Suprapubic skin (tissue), 4 donors: Measurements from ENCODE around the gene TXNRD3. TPM values are rescaled to one million over a fixed set of nuclear protein-coding genes. Genes with fewer than 3 reads are reported as not detected.

Experiments used
- DNase-seq, 2 donors: peaks; one replicate each; pipeline ENCODE4 v3.0.0-alpha.2; 2019; ENCODE audit warnings: low spot score in 2 of 2
- H3K27ac ChIP-seq: fragments of 200-600 bp; sonication (generic); one replicate; pipeline ENCODE4 v1.5.1; 2019
- H3K27me3 ChIP-seq: fragments of 200-600 bp; sonication (generic); one replicate; pipeline ENCODE4 v1.5.1; 2019
- H3K36me3 ChIP-seq: fragments of 200-600 bp; sonication (generic); one replicate; pipeline ENCODE4 v1.5.1; 2019
- H3K4me1 ChIP-seq: fragments of 200-600 bp; sonication (generic); one replicate; pipeline ENCODE4 v1.5.1; 2019
- H3K4me3 ChIP-seq: fragments of 200-600 bp; sonication (generic); one replicate; pipeline ENCODE4 v1.5.1; 2019; ENCODE audit warnings: mild to moderate bottlenecking
- H3K9me3 ChIP-seq: fragments of 200-600 bp; sonication (generic); one replicate; pipeline ENCODE4 v1.5.1; 2019
- EP300 ChIP-seq: sonication (generic); formaldehyde crosslinking; IDR thresholded peaks from one replicate; pipeline ENCODE4 v1.6.1; 2017; ENCODE audit warnings: antibody characterized with exemption
- POLR2A ChIP-seq, 2 donors: fragments of 450-650 bp; IDR thresholded peaks; one replicate each; pipeline ENCODE4 v1.6.1; 2017; ENCODE audit warnings: antibody characterized with exemption in 2 of 2, mild to moderate bottlenecking in 2 of 2, moderate library complexity in 2 of 2
- POLR2AphosphoS5 ChIP-seq, 3 donors: sonication (generic); formaldehyde crosslinking; IDR thresholded peaks; one replicate each; pipeline ENCODE4 v1.6.1; 2017; ENCODE audit warnings: antibody characterized with exemption in 3 of 3
- WGBS: methylation state at CpG from one replicate; pipeline ENCODE4 v1.1.5; 2018; 5-methylcytosine and 5-hydroxymethylcytosine counted together
- total RNA-seq, 4 donors: library from RNA; depleted of rRNA; stranded (reverse); fragments of >200 nt; gene quantifications; one replicate each; pipeline ENCODE4 v1.1.0, GENCODE V29; 2016
- TF ChIP-seq, protein P1 (sequence below), 2 donors: fragments of 200-600 bp in 1 of 2; fragments of 450-650 bp in 1 of 2; sonication (generic) in 1 of 2; IDR thresholded peaks; one replicate each; pipeline ENCODE4 v1.5.1; 2016 to 2019; ENCODE audit warnings: antibody characterized with exemption in 2 of 2, mild to moderate bottlenecking in 1 of 2, moderate library complexity in 1 of 2

TXNRD3 gene
- total RNA-seq, 4 donors from 2014 or later = 7.4 to 14.0 (median 11.3) TPM

DNA sequence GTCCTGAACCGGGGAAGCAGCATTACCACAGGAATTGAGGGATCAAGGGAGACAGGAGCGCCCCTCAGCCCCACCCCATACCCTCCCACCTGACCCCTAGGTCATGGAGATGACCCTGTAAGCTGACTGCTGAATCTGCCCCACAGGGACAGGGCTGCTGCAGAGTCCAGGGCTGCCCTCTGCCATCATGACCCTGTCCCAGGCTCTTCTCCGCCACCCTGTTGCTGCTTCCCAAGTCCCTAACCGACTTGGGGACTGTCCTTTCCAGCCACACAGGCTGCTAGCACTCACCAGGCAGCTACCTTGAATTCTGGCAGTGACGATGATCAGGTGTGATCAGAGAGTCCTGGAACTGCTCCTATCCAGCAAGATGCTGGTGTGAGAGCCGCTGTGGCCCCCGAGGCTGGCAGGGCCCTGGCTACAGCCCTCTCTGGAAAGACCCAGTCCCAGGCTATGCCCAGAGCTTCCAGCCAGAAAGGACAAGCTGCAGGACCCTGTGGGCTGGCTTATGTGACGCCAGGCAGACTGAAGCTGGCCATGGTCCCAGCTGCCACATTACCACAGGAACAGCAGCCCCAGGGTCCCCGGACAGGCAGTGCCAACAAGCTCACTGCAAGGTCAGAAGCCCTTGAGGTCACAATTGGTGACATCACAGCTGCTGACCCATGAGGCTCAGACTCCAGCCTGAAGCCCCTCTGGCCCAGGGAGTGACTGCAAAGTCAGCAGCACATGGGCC lies 96.4 kb downstream of the TXNRD3 start, which contains the start of gene C3orf22:
Gene C3orf22 (minus strand): TSS at position 597 of the 736 bp plus-strand sequence. CDS start 5,542 bp downstream, outside the sequence.
- Histone ChIP-seq H3K36me3 (no peaks in the 10 kb centered on the region), H3K27ac (no peak within 1 kb of the TSS), H3K9me3 (no peaks in the 10 kb centered on the region), H3K4me3 (no peak within 1 kb of the TSS), H3K27me3 (no peaks in the 10 kb centered on the region), H3K4me1 (no peaks in the 10 kb centered on the region)
- no peak for TF ChIP-seq POLR2A (IDR thresholded peaks at IDR 0.05)
- no peak for TF ChIP-seq POLR2AphosphoS5 (IDR thresholded peaks at IDR 0.05)
- TF ChIP-seq EP300 = no peak
- TF ChIP-seq, protein P1, sequence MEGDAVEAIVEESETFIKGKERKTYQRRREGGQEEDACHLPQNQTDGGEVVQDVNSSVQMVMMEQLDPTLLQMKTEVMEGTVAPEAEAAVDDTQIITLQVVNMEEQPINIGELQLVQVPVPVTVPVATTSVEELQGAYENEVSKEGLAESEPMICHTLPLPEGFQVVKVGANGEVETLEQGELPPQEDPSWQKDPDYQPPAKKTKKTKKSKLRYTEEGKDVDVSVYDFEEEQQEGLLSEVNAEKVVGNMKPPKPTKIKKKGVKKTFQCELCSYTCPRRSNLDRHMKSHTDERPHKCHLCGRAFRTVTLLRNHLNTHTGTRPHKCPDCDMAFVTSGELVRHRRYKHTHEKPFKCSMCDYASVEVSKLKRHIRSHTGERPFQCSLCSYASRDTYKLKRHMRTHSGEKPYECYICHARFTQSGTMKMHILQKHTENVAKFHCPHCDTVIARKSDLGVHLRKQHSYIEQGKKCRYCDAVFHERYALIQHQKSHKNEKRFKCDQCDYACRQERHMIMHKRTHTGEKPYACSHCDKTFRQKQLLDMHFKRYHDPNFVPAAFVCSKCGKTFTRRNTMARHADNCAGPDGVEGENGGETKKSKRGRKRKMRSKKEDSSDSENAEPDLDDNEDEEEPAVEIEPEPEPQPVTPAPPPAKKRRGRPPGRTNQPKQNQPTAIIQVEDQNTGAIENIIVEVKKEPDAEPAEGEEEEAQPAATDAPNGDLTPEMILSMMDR (IDR thresholded peaks at IDR 0.05) = no peak
- DNase-seq = peak; percentile 27 to 56
- WGBS = 85% methylated on average over 6 of the region's 9 CpGs

GRCh38 chr3:126557761-126558160 lies 97.2 kb downstream of the TXNRD3 start:
- Histone ChIP-seq H3K9me3 (no peaks in the 10 kb centered on the region), H3K27ac (no peak overlapping the region), H3K4me3 (no peak overlapping the region), H3K36me3 (no peaks in the 10 kb centered on the region), H3K4me1 (no peaks in the 10 kb centered on the region), H3K27me3 (no peaks in the 10 kb centered on the region)
- TF ChIP-seq EP300 (no peak), POLR2AphosphoS5 (IDR thresholded peaks at IDR 0.05) (no peak), POLR2A (IDR thresholded peaks at IDR 0.05) (no peak)
- TF ChIP-seq, protein P1 (IDR thresholded peaks at IDR 0.05) = no peak
- peak in 1 of 2 donors; percentile 35 for DNase-seq
- 71% methylated on average over 3 of the region's 6 CpGs for WGBS

DNA sequence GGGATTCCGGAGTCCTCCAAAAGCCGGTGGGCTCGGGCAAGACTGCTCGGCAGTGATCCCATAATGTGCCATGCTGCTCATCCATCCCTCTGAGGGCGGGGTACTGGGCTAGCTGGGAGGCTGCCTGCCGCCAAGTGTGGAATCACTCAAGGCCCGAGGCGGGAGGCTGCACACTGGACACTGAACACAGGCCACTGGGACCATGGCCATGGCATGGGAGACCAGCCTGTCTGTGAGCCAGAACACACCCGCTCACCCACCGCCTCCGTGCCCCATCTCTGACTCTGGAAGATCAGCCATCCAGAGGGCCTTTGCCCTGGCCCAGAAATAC lies 97.5 kb downstream of the TXNRD3 start:
- 94% methylated on average over 7 of the region's 11 CpGs for WGBS
- no peaks in the 10 kb centered on the region for H3K27me3 ChIP-seq
- DNase-seq = peak; percentile 49 to 65
- H3K27ac ChIP-seq = no peak overlapping the region
- no peak for TF ChIP-seq POLR2A (IDR thresholded peaks at IDR 0.05)
- no peak for TF ChIP-seq EP300
- no peaks in the 10 kb centered on the region for H3K36me3 ChIP-seq
- H3K4me3 ChIP-seq = no peak overlapping the region
- no peaks in the 10 kb centered on the region for H3K9me3 ChIP-seq
- no peaks in the 10 kb centered on the region for H3K4me1 ChIP-seq

Other genes with a start within 250 kb of the TXNRD3 start
- 10 to 100 TPM; 40.5 to 97.5 (median 61.2) TPM for gene ZXDC, start 179.2 kb downstream of the TXNRD3 start, total RNA-seq
- not detected for gene UROC1, start 137.4 kb downstream of the TXNRD3 start, total RNA-seq
- not detected for gene CHST13, start 131.0 kb downstream of the TXNRD3 start, total RNA-seq
- not detected for gene C3orf22, start 96.2 kb downstream of the TXNRD3 start, total RNA-seq
- 10 to 100 TPM; 13.4 to 22.0 (median 16.1) TPM for gene CHCHD6, start 49.1 kb upstream of the TXNRD3 start, total RNA-seq